ENCODE measurements around the gene SPRR1A.

GRCh38 chr1:152953761-152954160 is 30.1 kb upstream of the SPRR1A start:
- no peak for TF ChIP-seq RCOR1 (IDR thresholded peaks at IDR 0.05; ENCODE audit: insufficient replicate concordance, low read length)
- TF ChIP-seq CTCF (conservative IDR thresholded peaks at IDR 0.05; ENCODE audit: low read depth, low read length): no peak
- TF ChIP-seq CHD1 (IDR thresholded peaks at IDR 0.05; ENCODE audit: low read depth, low read length): no peak
- no peak for TF ChIP-seq MAFK (IDR thresholded peaks at IDR 0.05; ENCODE audit: low read depth, low read length)
- no peak for TF ChIP-seq USF2 (IDR thresholded peaks at IDR 0.05; ENCODE audit: low read depth, low read length)
- no peak for TF ChIP-seq POLR2A (IDR thresholded peaks at IDR 0.05; ENCODE audit: low read depth, low read length)
- TF ChIP-seq RAD21 (IDR thresholded peaks at IDR 0.05; ENCODE audit: low read length): no peak
- no peak for TF ChIP-seq RFX5 (IDR thresholded peaks at IDR 0.05; ENCODE audit: low read depth, low read length)
- no peak for TF ChIP-seq MXI1 (IDR thresholded peaks at IDR 0.05; ENCODE audit: borderline replicate concordance, low read depth, low read length)
- TF ChIP-seq SMC3 (IDR thresholded peaks at IDR 0.05; ENCODE audit: low read depth, low read length): no peak
- no peak for TF ChIP-seq NFE2L2 (IDR thresholded peaks at IDR 0.05; ENCODE audit: low read depth, low read length)
- no peak for TF ChIP-seq CEBPB (IDR thresholded peaks at IDR 0.05; ENCODE audit: low read depth, low read length)
- TF ChIP-seq ELK1 (IDR thresholded peaks at IDR 0.05; ENCODE audit: borderline replicate concordance, low read depth, low read length): no peak
